ENCODE results near the gene ACTR2.

- TF ChIP-seq FOXM1 (IDR thresholded peaks at IDR 0.05; ENCODE audit: borderline replicate concordance, low read depth) (no peak), TAF1 (IDR thresholded peaks at IDR 0.05; ENCODE audit: low read depth) (no peak), CEBPB (IDR thresholded peaks at IDR 0.05) (no peak), EP300 (IDR thresholded peaks at IDR 0.05; ENCODE audit: borderline replicate concordance) (no peak), TEAD4 (IDR thresholded peaks at IDR 0.05) (no peak), MAX (IDR thresholded peaks at IDR 0.05) (no peak), REST (IDR thresholded peaks at IDR 0.05; ENCODE audit: low read depth) (no peak), ZBTB7A (IDR thresholded peaks at IDR 0.05; ENCODE audit: low read depth) (no peak), YY1 (IDR thresholded peaks at IDR 0.05; ENCODE audit: low read depth) (no peak), EGR1 (IDR thresholded peaks at IDR 0.05) (no peak), RAD21 (IDR thresholded peaks at IDR 0.05; ENCODE audit: low read depth) (no peak)
Measured at GRCh38 chr2:65311049-65311448, 83.4 kb downstream of the ACTR2 start.
